Testis (tissue), 3 donors: Measurements from ENCODE around the gene TRIP12. TPM values are rescaled to one million over a fixed set of nuclear protein-coding genes. Genes with fewer than 3 reads are reported as not detected.

Experiments
- DNase-seq: peaks from one replicate; pipeline ENCODE4 v3.0.0-alpha.2; 2019
- H3K27ac ChIP-seq, 2 donors: fragments of 200-600 bp; sonication (generic); one replicate each; pipeline ENCODE4 v1.5.1; 2019
- H3K27me3 ChIP-seq: fragments of 200-600 bp; sonication (generic); one replicate; pipeline ENCODE4 v1.5.1; 2019
- H3K36me3 ChIP-seq: fragments of 200-600 bp; sonication (generic); one replicate; pipeline ENCODE4 v1.5.1; 2017; ENCODE audit warnings: low read depth; ENCODE audit errors: missing control alignments
- H3K4me1 ChIP-seq: fragments of 200-600 bp; sonication (generic); one replicate; pipeline ENCODE4 v1.5.1; 2019
- H3K4me3 ChIP-seq, 2 donors: fragments of 200-600 bp; sonication (generic); one replicate each; pipeline ENCODE4 v1.5.1; 2017 to 2019
- H3K9me3 ChIP-seq: fragments of 200-600 bp; sonication (generic); one replicate; pipeline ENCODE4 v1.5.1; 2017
- POLR2A ChIP-seq: fragments of 450-650 bp; IDR thresholded peaks from one replicate; pipeline ENCODE4 v1.6.1; 2017; ENCODE audit warnings: antibody characterized with exemption, mild to moderate bottlenecking, moderate library complexity
- WGBS, 2 donors: methylation state at CpG; one replicate each; pipeline ENCODE4 v1.1.5; 2018; 5-methylcytosine and 5-hydroxymethylcytosine counted together
- intact Hi-C: fragments of 100-400 bp; cut with DNase I; formaldehyde crosslinking; loops from one replicate; pipeline ENCODE4 v1.15.1; 2023; ENCODE audit warnings: low total_unique reads
- polyA plus RNA-seq: library from polyadenylated mRNA; stranded (reverse); fragments of 350-450 nt; fragmentation: Illumina TruSeq; extraction: RNeasy Lipid Tissue Mini Kit (QIAGEN cat#74804); gene quantifications from one replicate; pipeline ENCODE4 v1.2.3, GENCODE V29; 2014; ENCODE audit warnings: low read depth, low replicate concordance; ENCODE audit not compliant: insufficient read depth
- total RNA-seq, 2 donors: library from RNA; depleted of rRNA; stranded (reverse); fragments of >200 nt; gene quantifications; one replicate each; pipeline ENCODE4 v1.2.3, GENCODE V29; 2016
- TF ChIP-seq, protein P1 (sequence below), 3 experiments: fragments of 450-650 bp in 2 of 3; fragments of 200-600 bp in 1 of 3; sonication (generic) in 1 of 3; IDR thresholded peaks; one replicate each; pipeline ENCODE4 v1.5.1; 2016 to 2019; ENCODE audit warnings: antibody characterized with exemption in 3 of 3, mild to moderate bottlenecking in 2 of 3, moderate library complexity in 1 of 3

The TRIP12 gene
- total and polyA plus RNA-seq, 3 donors from 2014 or later: 342 to 443 (median 373) TPM

DNA sequence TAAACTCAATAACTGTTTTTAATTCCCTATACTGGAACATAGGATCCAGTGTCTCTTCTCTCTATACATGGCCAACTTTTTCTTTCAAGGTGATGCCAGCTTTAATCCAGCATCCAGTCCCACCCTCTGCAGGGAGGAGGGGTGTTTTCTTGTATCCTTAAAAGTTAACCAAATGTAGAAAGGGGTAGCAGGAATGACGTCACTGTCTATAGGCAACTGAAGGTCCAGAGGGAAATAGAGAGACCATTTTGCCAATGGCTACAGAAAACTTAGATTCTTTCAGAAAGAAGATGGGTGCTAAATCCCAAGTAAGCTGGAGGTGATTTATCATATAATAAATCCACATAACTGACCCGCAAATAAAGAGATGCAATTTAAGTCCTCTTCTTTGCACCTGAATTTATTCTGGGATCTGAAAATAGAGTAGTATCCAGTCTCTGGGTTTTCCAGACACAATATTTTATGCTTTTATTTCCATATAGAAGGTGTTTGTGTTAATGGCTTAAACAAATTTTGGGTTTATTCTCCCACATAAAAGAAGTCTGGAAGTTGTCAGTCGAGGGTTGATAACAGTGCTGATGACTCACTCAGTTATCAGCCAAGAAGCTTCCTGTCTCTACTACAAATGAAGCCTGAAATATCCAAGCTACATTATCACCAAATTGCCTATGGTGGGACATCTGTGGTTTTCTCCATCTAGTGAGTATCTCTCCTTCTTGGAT, 201.7 kb downstream of the TRIP12 start:
- Histone ChIP-seq H3K27me3 (no peaks in the 10 kb centered on the region), H3K36me3 (no peaks in the 10 kb centered on the region), H3K4me1 (peaks cover 3% of the 10 kb centered on the region), H3K4me3 (no peak overlapping the region), H3K27ac (no peak overlapping the region), H3K9me3 (no peaks in the 10 kb centered on the region)
- no peak for DNase-seq
- WGBS, 2 donors: 66 to 72% methylated on average over 3 of the region's 3 CpGs
- TF ChIP-seq, protein P1, sequence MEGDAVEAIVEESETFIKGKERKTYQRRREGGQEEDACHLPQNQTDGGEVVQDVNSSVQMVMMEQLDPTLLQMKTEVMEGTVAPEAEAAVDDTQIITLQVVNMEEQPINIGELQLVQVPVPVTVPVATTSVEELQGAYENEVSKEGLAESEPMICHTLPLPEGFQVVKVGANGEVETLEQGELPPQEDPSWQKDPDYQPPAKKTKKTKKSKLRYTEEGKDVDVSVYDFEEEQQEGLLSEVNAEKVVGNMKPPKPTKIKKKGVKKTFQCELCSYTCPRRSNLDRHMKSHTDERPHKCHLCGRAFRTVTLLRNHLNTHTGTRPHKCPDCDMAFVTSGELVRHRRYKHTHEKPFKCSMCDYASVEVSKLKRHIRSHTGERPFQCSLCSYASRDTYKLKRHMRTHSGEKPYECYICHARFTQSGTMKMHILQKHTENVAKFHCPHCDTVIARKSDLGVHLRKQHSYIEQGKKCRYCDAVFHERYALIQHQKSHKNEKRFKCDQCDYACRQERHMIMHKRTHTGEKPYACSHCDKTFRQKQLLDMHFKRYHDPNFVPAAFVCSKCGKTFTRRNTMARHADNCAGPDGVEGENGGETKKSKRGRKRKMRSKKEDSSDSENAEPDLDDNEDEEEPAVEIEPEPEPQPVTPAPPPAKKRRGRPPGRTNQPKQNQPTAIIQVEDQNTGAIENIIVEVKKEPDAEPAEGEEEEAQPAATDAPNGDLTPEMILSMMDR (IDR thresholded peaks at IDR 0.05): no peak
- TF ChIP-seq POLR2A: no peak
- intact Hi-C loops: no loop called here

DNA sequence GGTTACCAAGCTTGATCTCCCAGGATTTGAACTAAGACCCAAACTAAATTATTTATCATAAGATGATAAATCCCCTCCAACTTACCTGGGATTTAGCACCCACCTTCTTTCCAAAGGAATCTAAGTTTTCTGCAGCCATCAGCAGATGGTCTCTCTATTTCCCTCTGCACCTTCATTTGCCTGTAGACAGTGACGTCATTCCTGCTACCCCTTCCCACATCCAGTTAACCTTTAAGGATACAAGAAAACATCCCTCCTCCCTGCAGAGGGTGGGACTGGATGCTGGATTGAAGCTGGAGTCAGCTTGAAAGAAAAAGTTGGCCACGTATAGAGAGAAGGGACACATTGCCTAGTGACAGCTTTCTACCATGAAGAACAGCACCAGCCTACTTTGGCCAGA, 203.8 kb downstream of the TRIP12 start:
- DNase-seq: no peak
- intact Hi-C loops: no loop called here
- H3K4me1 ChIP-seq: peaks cover 17% of the 10 kb centered on the region
- H3K9me3 ChIP-seq: no peaks in the 10 kb centered on the region
- H3K36me3 ChIP-seq: no peaks in the 10 kb centered on the region
- H3K27ac ChIP-seq: no peak overlapping the region
- H3K27me3 ChIP-seq: no peaks in the 10 kb centered on the region
- WGBS, 2 donors: 48 to 53% methylated on average over 2 of the region's 2 CpGs
- TF ChIP-seq, protein P1 (IDR thresholded peaks at IDR 0.05): no peak
- no peak for TF ChIP-seq POLR2A
- no peak overlapping the region for H3K4me3 ChIP-seq

DNA sequence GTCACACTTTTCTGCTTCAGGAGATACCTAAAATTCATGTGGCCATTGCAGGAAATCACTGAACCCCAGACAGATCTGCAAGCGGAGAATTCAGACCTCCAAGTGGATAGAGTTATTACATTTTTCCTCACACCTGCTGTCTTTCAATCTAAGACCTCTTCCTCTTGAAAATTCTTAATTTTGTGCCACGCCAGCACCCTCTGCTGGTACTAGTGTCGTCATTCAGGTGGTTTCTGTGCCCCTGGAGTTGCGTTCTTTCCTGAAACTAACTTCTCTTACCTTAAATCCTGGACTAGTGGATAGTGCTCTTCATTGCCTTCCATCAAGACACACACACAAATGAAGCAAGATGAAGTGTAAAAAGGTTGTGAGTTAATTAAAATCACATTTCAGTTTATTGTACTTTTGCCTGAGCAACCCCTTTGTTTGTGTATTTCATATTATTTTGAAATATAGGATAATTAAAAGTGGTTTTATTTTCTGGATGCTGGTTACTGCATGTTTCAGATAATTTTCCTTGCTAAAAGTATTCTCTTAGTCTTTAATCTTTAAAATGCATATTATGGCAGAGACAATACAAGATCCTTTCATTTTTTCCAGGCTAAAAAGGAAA, 205.8 kb downstream of the TRIP12 start:
- 18 to 19% methylated on average over 4 of the region's 4 CpGs for WGBS, 2 donors
- peak; percentile 31 for DNase-seq

DNA sequence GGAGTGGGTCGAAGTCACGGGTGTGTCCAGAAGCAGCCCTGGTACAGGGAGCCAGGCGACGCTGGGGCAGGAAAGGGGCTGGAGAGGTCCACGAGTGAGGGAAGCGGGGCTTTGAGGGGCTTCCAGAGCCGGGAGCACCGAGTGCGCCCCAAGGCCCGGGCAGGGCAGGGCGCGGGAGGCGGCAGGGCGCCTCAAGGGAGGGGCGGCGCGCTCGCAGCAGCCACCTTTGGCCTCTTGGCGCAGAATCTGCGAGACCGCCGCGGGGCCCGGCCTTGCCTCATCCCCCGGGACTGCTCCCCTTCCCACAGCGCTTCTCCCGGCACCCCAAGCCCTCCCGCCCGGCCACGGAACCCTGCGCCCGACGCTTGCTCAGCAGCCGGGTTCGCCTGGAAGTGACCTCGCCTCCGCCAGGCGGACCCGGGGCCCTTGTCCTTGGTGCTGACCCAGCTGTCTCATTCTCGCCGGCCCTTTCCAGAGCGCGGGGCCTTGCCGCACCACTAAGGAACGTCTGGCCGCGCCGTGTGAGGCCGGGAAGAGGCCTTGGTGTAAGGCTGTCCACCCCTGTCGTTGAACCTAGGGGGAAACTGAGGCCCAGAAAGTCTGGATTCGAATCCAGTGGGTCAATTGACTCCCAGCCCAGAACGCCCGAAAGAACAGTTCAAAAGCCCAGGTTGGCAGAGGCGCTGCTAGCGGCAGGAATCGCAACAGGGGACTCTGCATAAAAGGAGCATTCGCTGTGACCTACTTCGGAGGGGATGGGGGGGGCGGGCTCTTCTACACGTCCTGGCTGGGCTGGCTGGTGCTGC, 206.9 kb downstream of the TRIP12 start:
- intact Hi-C loops: no loop called here
- Histone ChIP-seq H3K27ac (no peak overlapping the region), H3K36me3 (no peaks in the 10 kb centered on the region), H3K27me3 (no peaks in the 10 kb centered on the region), H3K4me1 (peaks cover 17% of the 10 kb centered on the region), H3K4me3 (peak overlapping the region; percentile 41 to 57), H3K9me3 (no peaks in the 10 kb centered on the region)
- WGBS, 2 donors: 1 to 6% methylated on average over 8 to 59 of the region's 60 CpGs
- DNase-seq: peak; percentile 71
- no peak for TF ChIP-seq POLR2A
- TF ChIP-seq, protein P1 (IDR thresholded peaks at IDR 0.05): no peak

More for the DNA sequence above, 205.8 kb downstream of the TRIP12 start:
- no peaks in the 10 kb centered on the region for H3K27me3 ChIP-seq
- intact Hi-C loops: no loop called here
- H3K4me3 ChIP-seq: no peak overlapping the region
- no peaks in the 10 kb centered on the region for H3K36me3 ChIP-seq
- H3K9me3 ChIP-seq: no peaks in the 10 kb centered on the region
- H3K4me1 ChIP-seq: peaks cover 17% of the 10 kb centered on the region
- TF ChIP-seq POLR2A: no peak
- TF ChIP-seq, protein P1 (IDR thresholded peaks at IDR 0.05): peak in 1 of 3 experiments; percentile 21
- H3K27ac ChIP-seq: no peak overlapping the region
